Activated CD8-positive, alpha-beta T cell treated with anti-CD3 and anti-CD28 coated beads, Interleukin-2, amount 10 ng/mL, durations not matched to agents 7 days and 5 days (primary cell): ENCODE data around the gene RASD2. TPM values are rescaled to one million over a fixed set of nuclear protein-coding genes. Genes with fewer than 3 reads are reported as not detected.

Source experiments
- ATAC-seq: fragments of 150-1000 bp; cut with Tn5 transposase; one replicate; pipeline ENCODE4 v1.10.0; 2021; ENCODE audit warnings: moderate library complexity
- CTCF ChIA-PET: fragments of 350-600 bp; sonication (Branson Sonifier 250); formaldehyde crosslinking; loops from one replicate; lab custom pipeline; 2021; ENCODE audit warnings: antibody characterized with exemption; lab: Charles Lee
- POLR2A ChIA-PET: fragments of 350-600 bp; sonication (Branson Sonifier 250); formaldehyde crosslinking; loops from one replicate; lab custom pipeline; 2021; ENCODE audit warnings: antibody characterized with exemption; lab: Charles Lee
- DNase-seq: peaks from one replicate; pipeline ENCODE4 v3.0.0-alpha.2; 2020
- H3K27ac Mint-ChIP-seq: one replicate; pipeline ENCODE4 v1.8.0; 2021; ENCODE audit warnings: mild to moderate bottlenecking, mixed read lengths
- H3K27me3 Mint-ChIP-seq: one replicate; pipeline ENCODE4 v1.8.0; 2021; ENCODE audit warnings: low read depth, mixed read lengths
- H3K36me3 Mint-ChIP-seq: one replicate; pipeline ENCODE4 v1.8.0; 2021; ENCODE audit warnings: low read depth, mixed read lengths
- H3K4me1 Mint-ChIP-seq: one replicate; pipeline ENCODE4 v1.8.0; 2021; ENCODE audit warnings: low read depth, mixed read lengths
- H3K4me3 Mint-ChIP-seq: one replicate; pipeline ENCODE4 v1.8.0; 2021; ENCODE audit warnings: mild to moderate bottlenecking, mixed read lengths
- H3K9me3 Mint-ChIP-seq: one replicate; pipeline ENCODE4 v1.8.0; 2022; ENCODE audit warnings: mixed read lengths; ENCODE audit not compliant: insufficient read depth
- total RNA-seq, 2 experiments: library from RNA; stranded (reverse); gene quantifications; one replicate each; pipeline ENCODE4 v1.2.3, GENCODE V29; 2021

The RASD2 gene
- total RNA-seq, 2 experiments from 2014 or later, result 0.08 TPM

GRCh38 chr22:35521358-35522224 lies 19.0 kb upstream of the RASD2 start:
- no peaks in the 10 kb centered on the region for H3K9me3 Mint-ChIP-seq
- H3K36me3 Mint-ChIP-seq, result no peaks in the 10 kb centered on the region
- CTCF ChIA-PET, result interaction anchor here (0.9 kb wide), 1 partner anchor 37 kb away, joined by 3 read pairs; no protein-coding TSS in a partner anchor
- no peak overlapping the region for H3K4me3 Mint-ChIP-seq
- DNase-seq (no peak), ATAC-seq (no peak)
- POLR2A ChIA-PET, result no interaction called here
- H3K4me1 Mint-ChIP-seq, result no peaks in the 10 kb centered on the region
- peaks cover 22% of the 10 kb centered on the region for H3K27me3 Mint-ChIP-seq
- no peak overlapping the region for H3K27ac Mint-ChIP-seq

DNA sequence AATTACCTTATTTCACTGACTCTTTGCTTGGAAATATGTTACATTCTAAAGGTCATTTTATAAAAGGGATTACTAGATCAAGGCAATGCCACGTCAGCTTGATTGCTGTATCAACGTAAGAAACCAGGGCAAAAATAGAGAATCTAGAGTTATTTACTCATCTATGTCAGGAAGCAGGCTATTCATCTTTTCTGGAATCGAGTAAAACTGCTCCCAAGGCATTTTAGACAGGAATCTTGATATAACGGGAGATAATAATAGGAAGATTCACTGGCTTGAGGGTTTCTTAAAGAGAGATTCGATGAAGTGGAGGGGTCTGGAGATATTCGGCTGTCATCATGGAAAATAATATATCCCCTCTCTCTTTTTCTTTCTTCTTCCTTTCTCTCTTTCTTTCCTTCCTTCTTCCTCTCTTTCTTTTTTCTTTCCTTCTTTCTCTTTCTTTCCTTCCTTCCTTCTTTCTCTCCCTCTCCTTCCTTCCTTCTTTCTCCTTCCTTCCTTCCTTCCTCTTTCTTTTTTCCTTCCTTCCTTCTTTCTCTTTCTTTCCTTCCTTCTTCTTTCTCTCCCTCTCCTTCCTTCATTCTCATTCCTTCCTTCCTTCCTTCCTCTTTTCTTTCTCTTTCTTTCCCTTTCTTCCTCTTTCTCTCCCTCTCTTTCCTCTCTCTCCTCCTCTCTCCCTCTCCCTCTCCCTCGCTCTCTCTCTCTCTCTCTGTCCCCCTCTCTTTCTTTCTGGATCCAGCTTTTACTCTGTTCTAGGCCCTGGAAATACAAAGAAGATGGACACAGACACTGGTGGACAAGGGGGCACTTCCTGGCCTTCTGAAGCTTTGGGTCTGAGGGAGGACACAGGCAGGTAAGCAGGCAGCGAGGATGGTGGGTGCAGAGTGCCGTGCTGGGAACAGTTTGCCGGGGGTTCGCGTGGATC lies 18.1 kb upstream of the RASD2 start:
- peaks cover 19% of the 10 kb centered on the region for H3K27me3 Mint-ChIP-seq
- H3K36me3 Mint-ChIP-seq, result no peaks in the 10 kb centered on the region
- H3K27ac Mint-ChIP-seq, result no peak overlapping the region
- no peaks in the 10 kb centered on the region for H3K4me1 Mint-ChIP-seq
- ATAC-seq (no peak), DNase-seq (no peak)
- no peak overlapping the region for H3K4me3 Mint-ChIP-seq
- ChIA-PET POLR2A (no interaction called here), CTCF (no interaction called here)
- no peaks in the 10 kb centered on the region for H3K9me3 Mint-ChIP-seq

GRCh38 chr22:35523167-35523947 lies 17.3 kb upstream of the RASD2 start:
- H3K27me3 Mint-ChIP-seq, result peaks cover 17% of the 10 kb centered on the region
- ChIA-PET POLR2A (no interaction called here), CTCF (no interaction called here)
- H3K9me3 Mint-ChIP-seq, result no peaks in the 10 kb centered on the region
- H3K36me3 Mint-ChIP-seq, result no peaks in the 10 kb centered on the region
- no peak overlapping the region for H3K4me3 Mint-ChIP-seq
- DNase-seq (no peak), ATAC-seq (no peak)
- H3K27ac Mint-ChIP-seq, result no peak overlapping the region
- no peaks in the 10 kb centered on the region for H3K4me1 Mint-ChIP-seq

- DNase-seq, result no peak
- no peaks in the 10 kb centered on the region for H3K9me3 Mint-ChIP-seq
- H3K4me1 Mint-ChIP-seq, result no peaks in the 10 kb centered on the region
- no peak overlapping the region for H3K27ac Mint-ChIP-seq
- ATAC-seq, result no peak
- CTCF ChIA-PET, result no interaction called here
- POLR2A ChIA-PET, result no interaction called here
- H3K27me3 Mint-ChIP-seq, result peaks cover 17% of the 10 kb centered on the region
- H3K36me3 Mint-ChIP-seq, result no peaks in the 10 kb centered on the region
- H3K4me3 Mint-ChIP-seq, result no peak overlapping the region
These were observed 15.5 kb upstream of the RASD2 start for GRCh38 chr22:35524966-35525686.

DNA sequence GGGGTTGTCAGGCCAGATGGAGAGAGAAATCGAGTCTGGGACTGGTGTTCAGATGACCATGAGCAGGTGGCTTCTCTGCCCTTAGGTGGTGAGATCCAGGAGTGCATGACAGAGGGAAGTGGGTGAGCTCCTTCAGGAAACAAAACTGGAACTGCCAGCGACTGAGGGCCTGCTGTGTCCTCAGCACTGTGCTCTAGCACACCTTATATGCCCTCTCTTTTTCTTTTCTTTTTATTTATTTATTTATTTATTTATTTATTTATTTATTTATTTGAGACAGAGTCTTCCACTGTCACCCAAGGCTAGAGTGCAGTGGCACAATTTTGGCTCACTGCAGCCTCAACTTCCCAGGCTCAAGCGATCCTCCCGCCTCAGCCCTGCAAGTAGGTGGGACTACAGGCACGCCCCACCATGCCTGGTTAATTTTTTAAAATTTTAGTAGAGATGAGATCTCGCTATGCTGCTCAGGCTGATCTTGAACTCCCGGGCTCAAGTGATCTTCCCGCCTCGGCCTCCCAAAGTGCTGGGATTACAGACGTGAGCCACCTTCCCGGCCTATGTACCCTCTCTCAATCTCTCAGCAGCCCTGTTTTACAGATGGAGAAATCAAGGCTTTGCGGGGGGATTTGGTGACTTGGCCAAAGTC lies 14.8 kb upstream of the RASD2 start:
- Mint-ChIP-seq H3K4me3 (no peak overlapping the region), H3K36me3 (no peaks in the 10 kb centered on the region), H3K27ac (no peak overlapping the region), H3K4me1 (no peaks in the 10 kb centered on the region), H3K27me3 (peaks cover 11% of the 10 kb centered on the region), H3K9me3 (no peaks in the 10 kb centered on the region)
- ChIA-PET POLR2A (no interaction called here), CTCF (no interaction called here)
- DNase-seq (no peak), ATAC-seq (no peak)

DNA sequence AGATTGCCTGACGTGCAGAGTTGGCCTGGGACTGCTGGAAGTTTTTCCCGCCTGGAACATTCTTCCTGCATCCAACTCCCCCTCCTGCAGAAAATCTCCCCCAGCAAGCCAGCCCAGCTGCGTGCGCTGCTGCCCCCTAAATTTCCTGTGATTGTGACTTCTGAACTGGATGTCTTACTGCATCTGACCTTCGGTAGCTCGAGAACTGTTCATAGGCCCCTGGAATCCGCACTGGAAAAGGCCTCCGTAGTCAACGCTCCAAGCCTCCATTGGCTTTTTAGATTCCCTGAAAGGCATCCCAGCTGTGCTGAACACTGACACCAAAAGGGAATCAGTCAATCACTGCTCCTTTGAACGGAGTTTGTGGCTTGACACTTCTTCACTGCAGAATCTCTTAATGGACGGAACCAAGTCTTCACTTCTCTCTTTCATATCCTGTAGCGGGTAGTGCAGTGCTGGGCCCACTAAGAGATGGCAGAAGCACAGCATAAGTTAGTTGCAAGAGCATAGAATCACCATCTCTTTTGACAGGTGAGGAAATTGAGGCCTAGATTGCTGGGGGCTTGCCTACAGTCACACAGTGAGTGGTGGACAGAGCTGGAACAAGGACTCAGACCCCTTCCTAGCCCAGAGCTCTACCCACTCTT lies 14.2 kb upstream of the RASD2 start:
- Mint-ChIP-seq H3K9me3 (no peaks in the 10 kb centered on the region), H3K27ac (no peak overlapping the region), H3K4me3 (no peak overlapping the region), H3K36me3 (no peaks in the 10 kb centered on the region), H3K4me1 (no peaks in the 10 kb centered on the region), H3K27me3 (peaks cover 11% of the 10 kb centered on the region)
- no peak for DNase-seq
- POLR2A ChIA-PET, result no interaction called here
- ATAC-seq, result no peak
- CTCF ChIA-PET, result no interaction called here

- no peaks in the 10 kb centered on the region for H3K4me1 Mint-ChIP-seq
- H3K4me3 Mint-ChIP-seq, result no peak overlapping the region
- DNase-seq (no peak), ATAC-seq (no peak)
- H3K27me3 Mint-ChIP-seq, result no peaks in the 10 kb centered on the region
- H3K9me3 Mint-ChIP-seq, result no peaks in the 10 kb centered on the region
- H3K27ac Mint-ChIP-seq, result no peak overlapping the region
- ChIA-PET CTCF (no interaction called here), POLR2A (no interaction called here)
- H3K36me3 Mint-ChIP-seq, result no peaks in the 10 kb centered on the region
These were observed 11.7 kb upstream of the RASD2 start for GRCh38 chr22:35528927-35529326.

DNA sequence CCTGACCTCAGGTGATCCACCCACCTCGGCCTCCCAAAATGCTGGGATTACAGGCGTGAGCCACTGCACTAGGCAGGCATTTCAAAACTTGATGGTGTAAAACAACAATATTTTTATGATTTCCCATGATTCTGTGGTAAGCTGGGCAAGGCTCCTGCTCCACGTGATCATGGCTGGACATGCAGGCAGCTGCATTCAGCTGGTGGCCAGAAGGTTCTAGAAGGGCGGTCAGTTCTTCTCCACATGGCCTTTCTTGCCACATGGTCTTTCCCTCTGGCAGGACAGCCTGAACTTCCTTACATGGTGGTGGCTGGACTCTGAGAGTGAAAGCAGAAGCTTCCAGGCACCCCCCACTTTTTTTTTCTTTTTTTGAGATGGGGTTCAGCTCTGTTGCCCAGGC lies 9.9 kb upstream of the RASD2 start:
- no peak overlapping the region for H3K4me3 Mint-ChIP-seq
- CTCF ChIA-PET, result interaction anchor here (0.8 kb wide), 1 partner anchor 9 kb away, joined by 3 read pairs; no protein-coding TSS in a partner anchor
- H3K36me3 Mint-ChIP-seq, result no peaks in the 10 kb centered on the region
- H3K9me3 Mint-ChIP-seq, result no peaks in the 10 kb centered on the region
- H3K4me1 Mint-ChIP-seq, result no peaks in the 10 kb centered on the region
- ATAC-seq (no peak), DNase-seq (no peak)
- no peaks in the 10 kb centered on the region for H3K27me3 Mint-ChIP-seq
- POLR2A ChIA-PET, result no interaction called here
- H3K27ac Mint-ChIP-seq, result no peak overlapping the region

GRCh38 chr22:35531202-35531601 lies 9.4 kb upstream of the RASD2 start:
- no peak for ATAC-seq
- no peaks in the 10 kb centered on the region for H3K27me3 Mint-ChIP-seq
- CTCF ChIA-PET, result interaction anchor here (0.8 kb wide), 1 partner anchor 8 kb away, joined by 3 read pairs; no protein-coding TSS in a partner anchor

DNA sequence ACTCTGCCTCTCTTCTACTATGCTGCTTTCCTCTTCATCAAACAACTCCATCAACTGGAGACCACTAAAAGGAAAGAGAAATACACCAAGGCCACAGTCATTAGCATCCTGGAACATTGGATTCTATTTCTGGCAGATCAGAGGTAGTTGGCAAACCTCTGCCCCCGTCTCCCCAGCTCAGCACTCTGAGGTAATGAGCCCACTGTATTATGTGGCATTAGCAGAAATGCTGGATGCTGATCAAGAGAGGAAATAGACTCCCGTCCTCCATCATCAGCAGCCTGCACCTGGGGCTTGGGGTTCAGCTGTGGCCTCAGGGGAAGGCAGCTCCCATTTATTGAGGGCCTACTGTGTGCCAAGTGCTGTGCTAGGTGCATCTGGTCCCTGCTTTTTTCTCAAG lies 9.0 kb upstream of the RASD2 start:
- Mint-ChIP-seq H3K27ac (no peak overlapping the region), H3K4me1 (no peaks in the 10 kb centered on the region), H3K36me3 (no peaks in the 10 kb centered on the region), H3K4me3 (no peak overlapping the region), H3K9me3 (no peaks in the 10 kb centered on the region), H3K27me3 (no peaks in the 10 kb centered on the region)
- ATAC-seq, result no peak
- ChIA-PET POLR2A (no interaction called here), CTCF (no interaction called here)
- DNase-seq, result no peak

More at GRCh38 chr22:35531202-35531601, 9.4 kb upstream of the RASD2 start:
- DNase-seq, result no peak
- H3K4me1 Mint-ChIP-seq, result no peaks in the 10 kb centered on the region
- H3K27ac Mint-ChIP-seq, result no peak overlapping the region
- H3K9me3 Mint-ChIP-seq, result no peaks in the 10 kb centered on the region
- H3K4me3 Mint-ChIP-seq, result no peak overlapping the region
- no peaks in the 10 kb centered on the region for H3K36me3 Mint-ChIP-seq
- POLR2A ChIA-PET, result no interaction called here
